ENCODE data around the gene OR2J1. TPM values are rescaled to one million over a fixed set of nuclear protein-coding genes. Genes with fewer than 3 reads are reported as not detected.
A peak's percentile ranks its signal among the peaks of the same experiment; 100 is the strongest.
"Not testable (repeated sequence)": the region's sequence is repeated elsewhere in the genome, so short reads cannot be mapped to it uniquely, and the experiment has no call there.

The OR2J1 gene
- total and polyA plus RNA-seq, 8 donors: not detected

- intact Hi-C loops (cut with DNase I): no loop called here
- H3K27me3 ChIP-seq: no peaks in the 10 kb centered on the region
- no peak for DNase-seq
- H3K4me3 ChIP-seq: no peak overlapping the region
- no peak for ATAC-seq
- no peaks in the 10 kb centered on the region for H3K36me3 ChIP-seq
- H3K9me3 ChIP-seq: no peaks in the 10 kb centered on the region
- no peak overlapping the region for H3K27ac ChIP-seq
- no peaks in the 10 kb centered on the region for H3K4me1 ChIP-seq
- TF ChIP-seq CTCF (IDR thresholded peaks at IDR 0.05): no peak
These were observed 12.8 kb downstream of the OR2J1 start for GRCh38 chr6:29112135-29112534.

- H3K4me1 ChIP-seq; H3K36me3 ChIP-seq; H3K27ac ChIP-seq; intact Hi-C loops (cut with DNase I); ATAC-seq; H3K4me3 ChIP-seq; DNase-seq; H3K9me3 ChIP-seq; H3K27me3 ChIP-seq: not testable (repeated sequence)
These were observed 15.7 kb downstream of the OR2J1 start for GRCh38 chr6:29114964-29115363.

- Histone ChIP-seq H3K4me3 (no peak overlapping the region), H3K9me3 (no peaks in the 10 kb centered on the region), H3K36me3 (no peaks in the 10 kb centered on the region), H3K27ac (no peak overlapping the region), H3K4me1 (no peaks in the 10 kb centered on the region), H3K27me3 (no peaks in the 10 kb centered on the region)
- no peak for TF ChIP-seq CTCF (IDR thresholded peaks at IDR 0.05)
- intact Hi-C loops (cut with DNase I): no loop called here
- DNase-seq (peak in 1 of 4 donors; percentile 65), ATAC-seq (no peak)
These were observed 30.2 kb downstream of the OR2J1 start for GRCh38 chr6:29129326-29130012.

- Histone ChIP-seq H3K4me3 (no peak overlapping the region), H3K9me3 (no peaks in the 10 kb centered on the region), H3K4me1 (no peaks in the 10 kb centered on the region), H3K27me3 (no peaks in the 10 kb centered on the region), H3K36me3 (no peaks in the 10 kb centered on the region), H3K27ac (no peak overlapping the region)
- no peak for ATAC-seq
- intact Hi-C loops (cut with DNase I): no loop called here
- peak in 1 of 4 donors; percentile 28 for DNase-seq
- TF ChIP-seq CTCF (IDR thresholded peaks at IDR 0.05): no peak
These were observed 31.4 kb downstream of the OR2J1 start for GRCh38 chr6:29130644-29131043.

- Histone ChIP-seq H3K4me3 (no peak overlapping the region), H3K27me3 (no peaks in the 10 kb centered on the region), H3K27ac (no peak overlapping the region), H3K36me3 (no peaks in the 10 kb centered on the region), H3K9me3 (no peaks in the 10 kb centered on the region), H3K4me1 (no peaks in the 10 kb centered on the region)
- intact Hi-C loops (cut with DNase I): no loop called here
- DNase-seq (no peak), ATAC-seq (no peak)
- TF ChIP-seq CTCF (IDR thresholded peaks at IDR 0.05): no peak
These were observed 32.4 kb downstream of the OR2J1 start for GRCh38 chr6:29131691-29132090.

- no peak for TF ChIP-seq CTCF (IDR thresholded peaks at IDR 0.05)
- no peak for ATAC-seq
- intact Hi-C loops (cut with DNase I): no loop called here
- Histone ChIP-seq H3K4me3 (no peak overlapping the region), H3K36me3 (no peaks in the 10 kb centered on the region), H3K4me1 (no peaks in the 10 kb centered on the region), H3K27me3 (no peaks in the 10 kb centered on the region), H3K27ac (no peak overlapping the region), H3K9me3 (peaks cover 0 to under 1% of the 10 kb centered on the region in 2 donors)
- DNase-seq: no peak
These were observed 38.4 kb downstream of the OR2J1 start for GRCh38 chr6:29137724-29138123.
